Measurements from ENCODE around the gene MED12L. TPM values are rescaled to one million over a fixed set of nuclear protein-coding genes. Genes with fewer than 3 reads are reported as not detected.

Gene MED12L
- total RNA-seq, 2 experiments from 2014 or later, result 12.6 to 32.7 TPM

- intact Hi-C loops (cut with micrococcal nuclease; ENCODE audit: unreplicated experiment), result loop anchor here (5.0 kb wide), 1 partner anchor 156 kb away; no protein-coding TSS in a partner anchor
- Histone ChIP-seq H3K9me3 (ENCODE audit: low read length) (no peaks in the 10 kb centered on the region), H2AFZ (ENCODE audit: low read length) (no peak overlapping the region), H3K4me3 (ENCODE audit: low read depth, low read length, poor library complexity, severe bottlenecking) (no peak overlapping the region), H3K4me1 (ENCODE audit: insufficient read depth, low read length, poor library complexity, severe bottlenecking) (peaks cover 18% of the 10 kb centered on the region), H3K27ac (ENCODE audit: low read depth, low read length, poor library complexity, severe bottlenecking) (no peak overlapping the region), H3K9me2 (ENCODE audit: insufficient read depth, low read length) (no peaks in the 10 kb centered on the region), H3K79me2 (ENCODE audit: insufficient read depth, low read depth, low read length) (peaks cover 11% of the 10 kb centered on the region; the same call in 1 of the 2 replicates), H3K4me2 (ENCODE audit: low read length) (no peak overlapping the region), H4K20me1 (ENCODE audit: insufficient read depth, low read length) (no peaks in the 10 kb centered on the region), H3K36me3 (ENCODE audit: insufficient read depth, low read length) (no peaks in the 10 kb centered on the region)
- BruUV-seq (replicated peaks), result no TSS peak
- ChIA-PET CTCF (ENCODE audit: unreplicated experiment) (no interaction called here), POLR2A (interaction anchor here (0.6 to 1.8 kb wide), 6 partner anchors 15 to 1892 kb away, joined by 3 to 8 read pairs (median 3); no protein-coding TSS in a partner anchor)
- DNase-seq (ENCODE audit: low spot score), result peak; percentile 9
- TF ChIP-seq CTCF (conservative IDR thresholded peaks at IDR 0.05; ENCODE audit: low read length), result no peak
- no peak for TF ChIP-seq EZH2phosphoT487 (IDR thresholded peaks at IDR 0.05; ENCODE audit: borderline replicate concordance, low read depth, low read length)
These were observed 2.3 kb upstream of the MED12L start for GRCh38 chr3:151082880-151083838.

GRCh38 chr3:151084893-151085226, 604 bp upstream of the MED12L start:
- DNase-seq (ENCODE audit: low spot score), result no peak
- Histone ChIP-seq H3K9me3 (ENCODE audit: low read length) (no peaks in the 10 kb centered on the region), H3K27ac (ENCODE audit: low read depth, low read length, poor library complexity, severe bottlenecking) (no peak overlapping the region), H3K36me3 (ENCODE audit: insufficient read depth, low read length) (peaks cover 2% of the 10 kb centered on the region; the same call in 1 of the 2 replicates), H4K20me1 (ENCODE audit: insufficient read depth, low read length) (no peaks in the 10 kb centered on the region), H3K4me2 (ENCODE audit: low read length) (peak overlapping the region; percentile 93), H3K4me1 (ENCODE audit: insufficient read depth, low read length, poor library complexity, severe bottlenecking) (peaks cover 25% of the 10 kb centered on the region), H2AFZ (ENCODE audit: low read length) (peak overlapping the region; percentile 85), H3K79me2 (ENCODE audit: insufficient read depth, low read depth, low read length) (peaks cover 18% of the 10 kb centered on the region; the same call in 1 of the 2 replicates), H3K4me3 (ENCODE audit: low read depth, low read length, poor library complexity, severe bottlenecking) (peak overlapping the region; percentile 88), H3K9me2 (ENCODE audit: insufficient read depth, low read length) (no peaks in the 10 kb centered on the region)
- BruUV-seq (replicated peaks), result no TSS peak
- CTCF ChIA-PET (ENCODE audit: unreplicated experiment), result no interaction called here
- POLR2A ChIA-PET, result interaction anchor here (0.6 to 1.8 kb wide), 8 partner anchors 9 to 676 kb away, joined by 3 to 11 read pairs (median 4); no protein-coding TSS in a partner anchor
- no peak for TF ChIP-seq EZH2phosphoT487 (IDR thresholded peaks at IDR 0.05; ENCODE audit: borderline replicate concordance, low read depth, low read length)
- TF ChIP-seq CTCF (conservative IDR thresholded peaks at IDR 0.05; ENCODE audit: low read length), result no peak
- intact Hi-C loops (cut with micrococcal nuclease; ENCODE audit: unreplicated experiment), result loop anchor here (1.0 to 5.0 kb wide), 6 partner anchors 61 to 1273 kb away; partner anchors contain the start of genes P2RY14, RNF13 and SELENOT

Measured in OCI-LY7 (cell line).